HG03342 (cell line): ENCODE data around the gene SORBS1.

Experiments used
- ATAC-seq: cut with Tn5 transposase; IDR thresholded peaks from one replicate; pipeline ENCODE4 v1.9.1; 2021; ENCODE audit warnings: mild to moderate bottlenecking, moderate library complexity; ENCODE audit not compliant: unreplicated experiment

The SORBS1 gene

DNA sequence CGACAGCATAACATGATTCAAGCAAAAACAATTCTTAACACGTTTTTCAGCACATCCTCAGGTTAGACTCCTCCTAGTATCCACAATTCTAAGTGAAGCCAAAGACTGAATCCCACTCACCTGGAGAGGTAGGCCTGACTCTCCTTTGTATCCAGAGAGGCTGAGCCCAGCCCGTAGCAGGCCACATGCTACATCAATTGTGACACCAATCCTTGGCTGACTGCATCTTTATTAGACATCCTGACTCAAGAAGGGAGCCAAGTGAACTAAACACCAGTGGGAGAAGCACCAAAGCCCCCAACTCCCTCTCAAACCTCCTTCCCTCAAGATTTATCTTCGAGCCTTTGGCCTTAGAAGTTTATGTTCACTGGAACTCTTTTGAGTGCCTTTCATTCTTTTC lies 144.9 kb downstream of the SORBS1 start:
- ATAC-seq, result no peak

DNA sequence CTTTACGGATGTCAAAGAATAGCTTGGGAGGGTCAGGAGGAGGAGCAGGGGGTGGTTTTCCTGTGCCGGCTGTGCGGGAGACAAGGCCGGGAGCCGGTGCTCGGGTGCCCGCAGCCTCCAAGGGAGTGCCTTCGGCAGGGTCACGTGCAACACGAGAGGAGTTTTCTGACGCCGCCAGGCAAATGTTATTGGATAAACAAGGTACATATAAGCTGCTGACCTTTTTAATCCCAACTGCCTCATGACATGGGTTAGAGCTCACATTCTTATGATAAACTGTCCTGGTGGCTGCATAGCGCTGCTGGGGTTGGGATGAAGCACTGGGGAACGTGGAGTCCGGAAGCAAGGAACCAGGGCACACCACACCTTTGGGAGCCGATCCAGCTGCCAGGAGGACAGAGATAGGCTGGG lies 145.5 kb downstream of the SORBS1 start:
- no peak for ATAC-seq

DNA sequence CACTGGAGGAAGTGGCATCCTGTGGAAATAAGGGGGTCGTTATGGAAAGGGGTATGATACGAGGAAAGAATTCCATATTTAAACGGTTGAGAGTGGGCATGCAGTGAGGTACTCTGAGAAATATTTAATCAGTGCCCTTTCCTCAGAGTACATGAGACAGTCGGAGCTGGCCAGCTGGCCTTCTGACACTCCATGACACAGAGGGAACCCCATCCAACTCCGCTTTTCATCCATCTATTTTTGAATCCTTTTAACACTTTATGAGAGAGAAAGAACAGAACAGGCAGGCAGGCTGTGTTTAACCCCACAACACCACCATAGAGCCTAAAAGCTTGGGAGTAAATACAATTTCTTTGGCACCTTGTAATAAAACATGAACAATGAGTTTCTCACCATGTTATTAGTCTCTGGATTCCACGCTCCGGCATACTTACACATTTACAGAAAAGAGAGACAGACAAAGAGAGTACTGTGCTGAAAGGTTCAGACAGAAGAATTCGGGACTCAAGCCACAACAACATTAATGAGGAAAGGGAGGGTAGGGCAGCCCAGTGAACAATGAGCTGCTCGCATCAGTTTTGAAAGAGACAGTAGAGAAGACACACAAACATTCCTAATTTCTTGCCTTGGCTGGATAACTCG lies 146.2 kb downstream of the SORBS1 start:
- no peak for ATAC-seq

DNA sequence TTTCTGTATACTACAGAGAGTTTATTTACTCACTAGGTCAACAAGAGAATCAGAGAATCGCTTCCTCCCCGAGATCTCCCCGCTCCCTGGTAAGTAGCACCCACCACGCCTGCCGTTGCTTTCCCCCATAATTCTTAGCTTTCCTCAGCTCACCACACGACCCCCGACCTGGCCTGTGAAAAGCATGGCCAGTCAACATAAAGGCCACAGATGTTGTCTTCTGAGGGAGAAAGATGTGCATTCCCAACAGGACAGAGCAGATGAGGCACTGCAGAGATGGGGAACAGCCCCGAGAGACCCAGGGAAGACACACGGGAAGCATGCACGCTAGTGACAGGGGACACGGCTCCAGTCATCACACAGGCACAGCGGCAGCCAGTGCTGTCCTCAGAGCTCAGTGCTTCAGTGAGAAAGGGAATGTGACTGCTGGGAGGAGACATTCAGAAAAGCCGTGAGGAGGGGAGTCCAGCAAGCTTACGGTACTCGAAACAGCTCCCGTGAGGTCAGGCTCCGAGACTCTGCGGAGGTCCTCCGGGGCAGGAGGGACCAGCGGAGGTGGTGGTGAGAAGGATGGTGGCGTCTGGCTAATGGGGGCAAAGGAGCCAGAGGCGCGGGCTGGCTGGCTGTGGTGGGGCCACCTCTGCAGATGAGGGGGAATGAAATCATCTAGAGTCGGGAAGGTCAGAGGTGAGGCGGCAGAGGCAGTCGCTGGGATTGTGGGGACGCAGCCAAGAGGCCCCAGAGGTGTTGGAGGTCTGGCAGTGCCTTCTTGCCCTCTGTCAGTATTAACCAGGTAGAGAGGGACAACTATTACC lies 146.9 kb downstream of the SORBS1 start:
- ATAC-seq, result no peak

DNA sequence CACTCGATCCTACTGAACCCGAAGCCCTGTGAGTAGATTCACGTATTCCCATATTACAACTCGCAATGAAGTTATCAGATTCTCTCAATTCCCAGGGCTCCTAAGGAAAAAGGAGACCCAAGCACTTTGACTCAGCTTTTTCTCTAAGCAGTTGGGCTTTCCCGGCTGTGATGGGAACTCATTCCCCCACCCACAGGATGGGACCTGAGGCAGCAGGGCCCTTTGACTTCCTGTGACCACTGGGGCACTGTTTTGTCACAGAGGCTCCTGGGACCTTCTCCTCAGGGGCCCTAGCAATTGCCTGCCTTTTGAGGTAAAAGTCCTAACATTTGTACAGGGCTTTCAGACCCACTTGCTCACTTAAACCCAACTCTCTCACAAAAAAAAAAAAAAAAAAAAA lies 147.6 kb downstream of the SORBS1 start:
- ATAC-seq, result no peak

DNA sequence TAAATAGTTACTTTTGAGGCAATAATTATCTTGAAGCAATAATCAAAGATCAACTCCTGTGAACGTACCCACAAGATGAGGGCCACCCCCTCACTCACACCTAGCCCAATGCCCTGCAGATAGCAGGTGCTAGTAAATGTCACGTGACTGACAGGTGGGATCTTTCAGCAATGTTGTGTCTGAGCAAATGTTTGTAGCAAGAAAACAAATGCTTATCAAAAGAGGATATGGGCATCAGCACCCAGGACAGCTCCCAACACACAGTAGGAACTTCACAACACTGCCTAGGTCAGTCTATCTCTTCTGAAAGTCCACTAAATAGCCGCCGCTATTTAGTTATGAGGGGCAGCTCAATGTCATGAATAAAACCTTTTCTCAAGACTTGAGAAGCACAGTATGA lies 149.5 kb downstream of the SORBS1 start:
- no peak for ATAC-seq

DNA sequence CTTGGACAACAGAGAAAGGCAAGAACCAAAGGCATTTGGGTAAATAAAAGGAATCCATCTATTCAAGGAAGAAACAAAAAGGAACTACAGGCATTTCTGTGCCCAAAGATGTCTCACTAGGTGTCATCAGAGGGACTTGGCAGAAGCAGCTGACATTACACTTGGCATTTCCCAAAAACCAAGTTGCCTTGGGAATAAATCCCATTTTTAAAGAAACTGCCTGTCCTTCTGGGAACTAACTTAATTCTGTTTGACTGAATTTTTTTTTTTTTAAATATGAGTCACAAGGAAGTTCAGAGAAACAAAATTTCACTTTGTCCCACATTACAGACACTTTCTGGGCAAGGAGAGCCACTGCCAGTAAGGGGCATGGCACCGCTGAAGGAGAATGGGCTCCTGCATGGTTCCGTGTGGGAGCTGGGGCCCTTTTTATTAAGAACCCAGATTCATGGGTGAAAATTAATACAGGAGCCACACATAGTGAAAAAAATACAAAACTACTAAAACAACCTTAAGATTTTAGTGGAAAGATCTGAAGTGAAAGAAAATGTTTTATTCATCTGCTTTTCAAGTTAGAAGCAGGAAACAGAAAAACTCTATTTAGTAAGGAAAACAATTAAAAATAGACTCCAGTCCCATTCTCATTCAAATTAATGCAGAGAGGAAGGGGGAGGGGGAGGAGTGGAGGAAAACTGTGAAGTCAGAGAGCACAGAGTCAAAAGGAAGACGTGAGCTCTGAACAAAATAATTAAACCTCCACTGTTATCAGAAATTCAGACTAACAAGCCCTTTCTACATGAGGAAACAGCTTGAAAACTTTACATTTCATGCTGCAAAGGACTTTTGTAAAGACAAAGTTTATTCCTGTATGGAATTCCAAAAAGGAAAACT lies 151.9 kb downstream of the SORBS1 start:
- ATAC-seq, result no peak

DNA sequence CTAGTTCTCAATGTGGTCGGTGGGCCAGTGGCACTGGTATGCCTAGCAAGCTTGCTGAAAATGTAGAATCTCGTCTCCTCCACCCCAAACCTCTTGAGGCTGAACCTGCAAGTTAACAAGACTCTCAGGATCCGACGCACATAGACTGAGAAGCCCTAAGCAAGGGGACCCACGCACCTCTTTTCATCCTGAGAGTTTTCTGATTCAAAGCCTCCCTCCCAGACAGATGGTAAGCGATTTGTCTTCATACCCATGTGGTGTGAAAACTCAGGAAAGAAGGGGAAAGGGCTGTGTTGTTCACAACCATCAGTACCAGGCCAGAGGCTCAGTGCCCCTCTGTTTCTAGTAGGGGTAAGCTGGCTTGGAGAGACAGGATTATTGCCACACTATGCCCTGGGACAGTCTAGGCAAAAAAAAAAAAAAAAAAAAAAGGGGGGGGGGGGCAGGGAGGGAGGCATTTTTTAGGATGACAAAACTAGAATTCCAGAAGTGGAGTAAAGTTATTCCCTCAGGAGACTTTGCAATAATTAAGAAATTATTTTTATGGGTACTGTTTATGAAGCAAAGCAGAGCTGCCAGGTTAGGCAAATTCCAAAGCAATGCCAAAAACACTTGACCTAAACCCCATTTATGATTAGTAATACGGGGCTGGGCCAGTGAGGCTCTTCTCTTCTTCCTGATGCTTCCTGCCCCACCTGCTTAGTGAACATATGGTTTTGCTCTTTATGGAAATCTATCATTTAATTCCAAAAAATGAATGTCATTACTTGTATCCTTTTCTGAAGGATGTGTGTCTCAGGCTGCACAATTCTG lies 152.8 kb downstream of the SORBS1 start:
- no peak for ATAC-seq

DNA sequence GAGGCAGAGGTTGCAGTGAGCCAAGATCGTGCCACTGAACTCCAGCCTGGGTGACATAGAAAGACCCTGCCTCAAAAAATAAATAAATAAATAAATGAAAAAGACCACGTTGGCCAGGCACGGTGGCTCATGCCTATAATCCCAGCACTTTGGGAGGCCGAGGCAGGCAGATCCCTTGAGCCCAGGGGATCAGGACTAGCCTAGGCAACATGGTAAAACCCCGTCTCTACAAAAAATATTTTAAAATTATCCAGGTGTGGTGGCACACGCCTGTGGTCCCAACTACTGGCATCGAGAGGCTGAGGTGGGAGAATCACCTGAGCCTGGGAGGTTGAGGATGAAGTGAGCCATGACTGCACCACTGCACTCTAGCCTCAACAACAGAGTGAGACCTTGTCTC lies 153.6 kb downstream of the SORBS1 start:
- no peak for ATAC-seq

DNA sequence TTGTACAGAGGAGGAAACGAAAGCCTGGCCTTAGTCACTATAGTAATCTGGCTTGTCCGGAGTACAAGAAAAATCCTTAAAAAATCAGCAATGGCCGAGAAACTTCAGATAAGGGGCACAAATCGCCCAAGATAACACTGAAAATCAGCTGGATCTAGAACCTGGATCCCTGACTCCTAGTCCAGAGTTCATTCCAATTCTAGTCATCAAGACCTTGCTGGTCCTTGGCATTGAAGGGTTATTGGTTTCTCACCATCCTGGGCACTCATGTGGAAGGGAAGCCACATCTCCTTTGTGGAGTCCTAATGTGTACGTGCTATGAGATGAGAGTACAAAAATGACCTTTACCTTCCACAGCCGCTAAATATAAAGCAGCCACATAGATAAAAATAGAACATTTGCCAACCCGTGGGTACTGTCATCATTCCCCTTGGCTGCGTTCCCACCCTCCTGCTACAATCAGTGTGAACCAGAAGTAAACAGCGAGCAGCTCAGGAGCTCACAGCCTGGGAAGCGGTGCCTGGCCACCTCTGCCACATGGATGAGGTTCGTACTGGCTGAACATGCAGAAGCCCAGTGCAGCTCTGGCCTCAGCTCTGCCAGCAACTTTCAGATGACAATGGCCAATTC lies 154.4 kb downstream of the SORBS1 start:
- no peak for ATAC-seq

DNA sequence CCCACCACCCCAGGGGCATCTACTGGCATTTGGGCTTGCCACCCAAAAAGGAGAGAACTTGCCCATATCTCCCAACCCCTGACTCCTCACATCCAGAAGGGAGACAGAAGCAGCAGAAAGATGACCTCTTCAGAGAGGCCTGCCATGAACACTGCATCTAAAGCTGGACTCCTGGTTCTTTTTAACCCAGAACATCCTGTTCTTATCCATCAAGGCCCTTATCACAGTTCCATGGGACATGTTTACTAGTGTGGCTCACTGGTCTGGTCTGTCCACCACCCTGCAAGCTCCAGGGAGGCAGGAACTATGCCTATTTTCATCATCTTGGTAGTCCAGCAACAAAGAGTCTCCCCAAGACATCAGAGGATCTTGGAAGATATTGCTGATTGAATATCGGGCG lies 155.5 kb downstream of the SORBS1 start:
- ATAC-seq, result no peak

DNA sequence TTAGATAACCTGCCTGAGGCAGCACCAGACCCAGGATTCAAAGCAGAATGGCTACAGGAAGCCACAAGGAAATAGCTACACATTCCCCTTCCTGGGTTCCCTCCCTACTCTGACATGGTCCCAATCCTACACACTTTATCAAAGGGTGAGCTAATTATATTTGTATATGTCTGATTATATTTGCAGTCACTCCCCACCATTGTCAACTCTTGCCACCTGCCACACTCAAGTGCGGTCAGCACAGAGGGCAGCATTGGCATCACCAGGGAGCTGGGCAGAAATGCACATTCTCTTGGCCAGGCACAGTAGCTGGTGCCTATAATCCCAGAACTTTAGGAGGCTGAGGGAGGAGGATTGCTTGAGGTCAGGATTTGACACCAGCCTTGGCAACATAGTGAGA lies 156.3 kb downstream of the SORBS1 start:
- ATAC-seq, result no peak

DNA sequence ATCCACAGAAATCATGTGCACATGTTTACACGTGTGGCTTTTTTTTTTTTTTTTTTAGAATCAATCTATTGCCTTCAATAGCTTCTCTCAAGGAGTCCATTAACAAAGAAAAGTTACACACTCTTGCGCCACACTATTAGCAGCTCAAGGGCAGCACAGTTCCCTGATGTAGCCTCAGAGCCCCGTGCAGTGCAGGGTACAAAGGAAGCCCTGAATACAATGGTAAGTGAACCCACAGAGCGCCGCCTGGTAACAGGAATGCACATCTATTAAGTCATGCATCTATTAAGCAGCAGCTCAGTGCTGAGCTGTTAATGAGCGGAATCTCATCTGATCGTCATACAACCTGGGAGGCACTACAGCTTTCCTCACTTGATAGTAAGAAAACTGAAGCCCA lies 156.7 kb downstream of the SORBS1 start:
- no peak for ATAC-seq

DNA sequence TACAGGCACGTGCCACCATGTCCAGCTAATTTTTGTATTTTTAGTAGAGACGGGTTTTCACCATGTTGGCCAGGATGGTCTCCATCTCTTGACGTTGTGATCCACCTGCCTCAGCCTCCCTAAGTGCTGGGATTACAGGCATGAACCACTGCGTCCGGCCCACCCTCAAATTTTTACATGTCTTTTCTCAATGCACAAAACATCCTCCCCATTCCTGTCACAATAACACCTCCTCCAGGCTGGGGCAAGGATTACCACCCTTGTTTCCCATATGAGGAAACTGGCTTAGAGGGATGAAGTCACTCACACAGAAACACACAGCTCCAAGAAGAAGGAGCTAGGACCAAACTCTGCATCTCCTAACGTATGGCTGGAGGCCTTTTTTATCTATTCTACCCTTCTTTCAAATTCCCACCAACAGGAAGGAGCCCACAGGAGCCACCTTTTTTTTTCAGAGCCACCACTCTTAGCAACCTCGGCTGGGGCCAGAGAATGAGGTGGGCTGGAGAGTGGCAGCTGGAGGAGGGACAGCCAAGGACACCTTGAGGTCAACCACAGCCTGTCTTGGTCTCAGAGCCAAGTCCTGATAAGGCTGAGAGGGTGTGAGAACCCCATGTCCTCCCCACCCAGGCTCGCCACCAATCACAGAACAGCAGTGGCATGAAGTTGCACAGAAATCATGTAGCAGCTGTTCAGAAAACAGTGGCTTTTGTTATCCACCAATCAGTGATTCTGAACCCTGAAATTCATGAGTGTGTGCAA lies 157.3 kb downstream of the SORBS1 start:
- no peak for ATAC-seq

DNA sequence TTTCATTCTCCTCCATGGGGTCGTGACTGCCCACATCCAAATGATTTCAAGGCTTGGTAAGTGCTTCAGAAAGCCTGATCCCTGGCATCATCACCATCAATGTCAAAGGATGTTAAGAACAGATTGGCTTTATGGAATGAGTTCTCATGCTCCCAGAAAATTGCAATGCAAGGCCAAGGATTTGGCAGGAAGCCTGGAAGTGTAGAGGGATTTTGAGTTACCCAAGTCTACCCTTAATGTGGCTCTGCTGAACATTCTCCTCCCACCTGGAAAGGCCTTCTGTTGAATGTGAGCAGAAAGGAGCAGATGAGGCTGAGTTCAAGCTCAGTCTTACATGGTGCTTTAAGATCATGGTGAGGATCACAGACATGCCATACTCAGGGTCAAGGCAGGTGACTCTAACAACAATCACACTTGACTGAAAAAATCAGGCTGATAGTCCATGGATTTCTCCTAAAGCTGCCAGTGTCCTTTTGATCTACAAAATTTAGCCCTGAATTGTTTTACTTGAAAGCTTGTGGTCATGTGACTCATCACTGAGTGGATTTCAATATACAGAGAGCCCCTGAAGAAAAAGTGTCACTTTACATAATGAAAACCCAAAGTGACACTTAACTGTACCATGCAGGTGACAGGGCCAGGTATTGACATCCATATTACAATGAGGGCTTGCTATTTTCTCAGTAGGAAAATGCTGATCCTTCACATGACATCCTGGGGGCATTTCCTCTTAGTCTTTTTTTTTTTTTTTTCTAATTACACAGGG lies 159.3 kb downstream of the SORBS1 start:
- ATAC-seq, result no peak

DNA sequence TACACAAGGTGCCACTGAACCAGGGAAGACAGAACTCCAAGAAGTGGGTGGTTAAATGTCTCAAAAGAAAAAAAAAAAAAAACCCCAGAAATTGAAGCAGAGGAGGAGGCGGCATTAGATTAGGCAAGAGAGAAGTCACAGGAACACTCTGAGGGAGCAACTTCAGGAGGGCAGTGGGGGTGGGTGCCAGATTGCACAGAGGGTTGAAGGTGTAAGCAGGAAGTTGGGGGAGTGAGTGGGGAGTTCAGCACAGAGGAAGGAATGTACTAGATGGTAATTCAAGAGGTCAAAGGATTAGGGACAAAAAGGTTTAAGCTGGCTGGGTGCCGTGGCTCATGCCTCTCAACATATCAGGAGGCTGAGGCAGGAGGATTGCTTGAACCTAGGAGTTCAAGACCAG lies 160.4 kb downstream of the SORBS1 start:
- ATAC-seq, result no peak

DNA sequence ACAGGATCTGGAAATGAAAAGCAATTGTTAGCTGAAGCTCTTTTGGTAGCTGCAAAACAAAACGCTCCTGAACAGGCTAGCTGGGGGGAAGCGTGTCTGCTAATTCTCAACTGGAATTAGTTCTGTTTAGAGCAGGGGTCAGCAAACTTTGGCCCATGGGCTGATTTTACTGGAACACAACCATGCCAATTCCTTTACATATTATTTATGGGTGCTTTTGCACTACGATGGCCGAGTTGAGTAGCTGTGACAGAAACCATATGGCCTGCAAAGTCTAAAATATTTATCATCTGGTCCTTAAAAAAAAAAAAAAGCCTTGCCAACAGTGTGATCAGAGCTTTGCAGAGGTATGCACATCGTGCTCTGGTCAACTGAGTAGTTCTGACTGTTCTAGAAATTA lies 162.0 kb downstream of the SORBS1 start:
- no peak for ATAC-seq

DNA sequence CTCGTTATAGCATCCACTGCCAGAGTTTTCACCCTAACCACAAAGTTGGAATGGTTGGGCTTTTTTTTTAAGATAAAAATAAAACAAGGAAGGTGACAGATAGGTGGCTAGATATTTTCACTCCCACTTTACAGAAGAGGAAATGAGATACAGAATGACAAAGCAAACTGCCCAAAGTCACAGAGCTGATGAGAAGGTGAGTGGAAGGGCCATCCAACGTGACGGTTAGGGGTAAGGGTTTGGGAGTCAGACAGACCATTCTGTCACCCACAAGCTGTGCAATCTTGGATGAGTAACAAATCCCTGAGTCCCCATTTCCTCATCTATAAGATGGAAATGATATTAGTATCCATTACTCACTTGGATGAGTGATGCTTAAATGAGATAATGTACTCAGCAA lies 163.4 kb downstream of the SORBS1 start:
- no peak for ATAC-seq

DNA sequence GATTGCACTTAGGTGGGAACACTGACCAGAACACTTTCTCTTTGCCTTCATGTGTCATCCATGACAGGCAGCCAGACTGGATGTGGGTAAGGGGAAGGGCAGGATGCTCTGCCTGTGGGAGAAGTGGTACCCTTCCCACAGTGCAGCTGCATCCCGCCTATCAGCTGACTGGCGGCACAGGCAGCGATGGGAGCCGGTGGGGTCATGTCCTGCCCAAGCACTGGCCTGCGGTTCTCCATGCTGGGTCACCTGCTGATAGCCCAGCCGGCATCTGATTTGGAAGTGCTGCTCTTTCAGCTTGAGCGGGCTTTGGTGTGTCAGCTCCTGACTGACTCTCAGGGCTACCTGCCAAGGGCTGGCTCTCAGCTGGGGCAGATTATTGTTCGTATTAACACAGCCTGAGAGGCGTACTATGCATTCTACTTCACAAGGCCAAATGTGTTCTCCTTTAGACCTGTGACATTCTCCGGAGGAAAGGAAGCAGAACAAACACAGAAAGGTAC lies 165.2 kb downstream of the SORBS1 start:
- no peak for ATAC-seq
